ENCODE measurements around the gene TTC9C. TPM values are rescaled to one million over a fixed set of nuclear protein-coding genes. Genes with fewer than 3 reads are reported as not detected.
"Not testable (repeated sequence)": the region's sequence is repeated elsewhere in the genome, so short reads cannot be mapped to it uniquely, and the experiment has no call there.

The TTC9C gene
- total RNA-seq, 1 donor from 2014 or later: 11.2 TPM

DNA sequence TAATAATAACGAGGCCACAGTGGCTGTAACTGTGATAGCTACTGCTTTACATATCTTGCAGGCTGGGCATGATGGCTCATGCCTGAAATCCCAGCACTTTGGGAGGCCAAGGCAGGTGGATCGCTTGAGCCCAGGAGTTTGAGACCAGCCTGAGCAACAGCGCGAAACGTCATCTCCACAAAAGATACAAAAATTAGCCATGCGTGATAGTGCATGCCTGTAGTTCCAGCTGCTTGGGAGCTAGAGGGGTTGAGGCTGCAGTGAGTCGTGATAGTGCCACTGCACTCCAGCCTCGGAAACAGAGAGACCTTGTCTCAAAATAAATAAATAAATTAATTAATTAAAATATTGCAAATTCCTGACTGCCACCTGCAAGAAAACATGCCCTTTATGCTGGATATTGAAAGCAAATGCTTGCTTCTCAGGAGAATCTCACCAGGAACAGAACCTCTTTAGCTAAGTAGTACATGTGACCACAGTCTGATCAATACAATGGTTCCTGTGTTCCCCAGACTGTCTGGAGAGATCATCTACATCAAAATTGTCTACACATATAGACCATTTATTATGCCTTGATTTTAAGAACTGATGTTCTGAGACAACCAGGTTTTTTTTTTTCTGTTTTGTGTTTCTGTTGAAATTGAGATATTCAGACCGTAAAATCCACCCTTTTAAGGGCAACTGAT, 19.3 kb downstream of the TTC9C start:
- no peak for ATAC-seq
- no peak for DNase-seq (ENCODE audit: low spot score)

- not testable (repeated sequence) for ATAC-seq; DNase-seq (ENCODE audit: low spot score)
Measured at GRCh38 chr11:62749931-62750330, 21.6 kb downstream of the TTC9C start.

GRCh38 chr11:62752177-62752785, 24.0 kb downstream of the TTC9C start:
- ATAC-seq: no peak
- no peak for DNase-seq (ENCODE audit: low spot score)

- DNase-seq (ENCODE audit: low spot score) (no peak), ATAC-seq (no peak)
Measured at GRCh38 chr11:62752994-62753735, 24.9 kb downstream of the TTC9C start.

- ATAC-seq (peak; percentile 94), DNase-seq (ENCODE audit: low spot score) (peak; percentile 98)
Measured at GRCh38 chr11:62753736-62754603, 25.7 kb downstream of the TTC9C start, which contains the start of gene ZBTB3. ZBTB3 (minus strand) TSS chr11:62754160; CDS start chr11:62753664, 496 bp downstream.

- DNase-seq (ENCODE audit: low spot score) (no peak), ATAC-seq (no peak)
Measured at GRCh38 chr11:62755086-62755615, 26.9 kb downstream of the TTC9C start.

DNA sequence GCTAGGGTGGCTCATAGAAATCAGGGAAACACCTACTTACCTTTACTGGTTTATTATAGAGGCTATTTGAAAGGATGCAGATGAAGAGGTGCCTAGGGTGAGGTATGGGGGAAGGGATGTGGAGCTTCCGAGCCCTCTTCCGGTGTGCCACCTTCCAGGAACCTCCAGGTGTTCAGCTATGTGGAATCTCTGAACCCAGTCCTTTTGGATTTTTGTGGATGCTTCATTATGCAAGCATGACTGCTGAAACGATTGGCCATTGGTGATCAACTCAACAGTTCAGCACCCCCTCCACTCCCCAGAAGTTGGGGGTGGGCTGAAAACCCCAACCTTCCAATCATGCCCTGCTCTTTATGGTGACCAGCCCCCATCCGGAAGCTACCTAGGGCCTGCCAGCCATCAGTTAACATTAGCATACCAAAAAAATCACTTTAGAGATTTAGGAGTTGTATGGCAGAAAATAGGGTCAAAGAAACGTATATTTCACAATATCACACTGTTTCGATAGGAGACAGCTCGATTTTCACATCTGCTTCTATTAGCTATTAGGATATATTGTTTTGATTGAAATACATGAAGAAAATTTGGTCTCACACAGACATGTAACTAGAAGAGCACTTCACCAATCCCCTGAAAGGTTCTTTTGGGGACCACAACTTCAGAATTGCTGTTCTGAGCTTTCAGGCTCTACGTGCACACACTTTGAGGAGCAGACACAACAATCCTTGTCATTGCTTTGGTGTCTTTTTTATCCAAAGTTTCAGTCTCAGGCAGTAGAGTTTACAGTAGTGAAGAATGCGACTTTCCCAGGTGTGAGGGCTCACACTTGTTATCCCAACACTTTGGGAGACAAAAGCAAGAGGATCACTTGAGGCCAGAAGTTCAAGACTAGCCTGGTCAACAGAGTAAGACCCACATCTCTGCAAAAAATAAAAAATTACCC, 29.8 kb downstream of the TTC9C start:
- DNase-seq (ENCODE audit: low spot score) (no peak), ATAC-seq (no peak)

GRCh38 chr11:62760867-62761227, 32.6 kb downstream of the TTC9C start:
- not testable (repeated sequence) for ATAC-seq; DNase-seq (ENCODE audit: low spot score)

DNA sequence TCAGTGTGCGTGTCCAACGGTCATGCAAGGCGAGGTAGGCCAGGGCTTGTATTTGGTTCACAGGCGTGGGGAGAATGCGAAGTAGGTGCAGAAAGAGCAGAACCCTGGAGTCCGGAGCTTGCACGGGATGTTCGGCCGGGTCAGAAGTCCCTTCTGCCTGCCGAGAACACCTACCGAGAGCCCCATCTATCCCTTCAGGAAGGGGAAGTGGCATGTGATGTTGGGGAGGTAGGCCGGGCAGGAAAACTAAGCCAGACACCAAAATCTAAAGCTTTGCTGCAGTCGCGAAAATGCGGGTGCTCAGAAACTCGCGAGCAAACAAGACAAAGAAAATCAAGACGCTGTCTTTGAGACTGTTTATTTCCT, 42.5 kb downstream of the TTC9C start:
- ATAC-seq (peak; percentile 42), DNase-seq (ENCODE audit: low spot score) (peak; percentile 54)

GRCh38 chr11:62771144-62772021, 43.1 kb downstream of the TTC9C start, which contains the start of gene TAF6L:
TAF6L (plus strand) TSS chr11:62771396; CDS start chr11:62775784, 4,388 bp downstream.
- ATAC-seq (peak; percentile 93), DNase-seq (ENCODE audit: low spot score) (peak; percentile 99)

GRCh38 chr11:62774407-62774806, 46.1 kb downstream of the TTC9C start:
- DNase-seq (ENCODE audit: low spot score) (no peak), ATAC-seq (no peak)

- DNase-seq (ENCODE audit: low spot score) (no peak), ATAC-seq (no peak)
Measured at GRCh38 chr11:62775646-62776045, 47.4 kb downstream of the TTC9C start.

- DNase-seq (ENCODE audit: low spot score): no peak
- no peak for ATAC-seq
Measured at GRCh38 chr11:62777389-62777788, 49.1 kb downstream of the TTC9C start.

DNA sequence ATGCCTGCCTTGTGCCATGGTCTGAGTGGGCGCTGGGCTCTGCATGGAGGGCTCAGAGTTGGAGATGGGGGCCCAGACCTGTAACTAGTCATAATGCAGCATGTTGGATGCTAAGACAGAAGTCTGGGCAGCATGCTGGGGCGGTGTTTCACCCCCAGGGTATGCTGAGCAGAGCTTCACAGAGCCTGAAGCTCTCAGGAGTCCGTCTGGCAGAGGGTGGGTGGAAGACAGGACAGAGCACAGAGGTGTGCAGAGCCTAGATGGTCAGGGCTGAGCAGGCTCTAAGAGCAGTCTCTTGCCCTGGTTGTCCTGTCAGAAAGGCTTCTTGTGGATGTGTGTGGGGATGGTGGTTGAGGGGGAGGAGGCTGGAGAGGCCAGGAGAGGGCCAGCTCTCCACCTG, 50.2 kb downstream of the TTC9C start:
- no peak for DNase-seq (ENCODE audit: low spot score)
- ATAC-seq: no peak

- no peak for DNase-seq (ENCODE audit: low spot score)
- ATAC-seq: no peak
Measured at GRCh38 chr11:62782753-62783152, 54.5 kb downstream of the TTC9C start.

- ATAC-seq (peak; percentile 85), DNase-seq (ENCODE audit: low spot score) (peak; percentile 88)
Measured at GRCh38 chr11:62786318-62787004, 58.2 kb downstream of the TTC9C start.

- ATAC-seq (peak; percentile 84), DNase-seq (ENCODE audit: low spot score) (peak; percentile 98)
Measured at GRCh38 chr11:62787005-62787759, 58.9 kb downstream of the TTC9C start, which contains the start of gene TMEM179B. TMEM179B (plus strand) TSS chr11:62787402; CDS start chr11:62787432, 30 bp downstream.
